ENCODE data around the gene CIROP. TPM values are rescaled to one million over a fixed set of nuclear protein-coding genes. Genes with fewer than 3 reads are reported as not detected.

The CIROP gene
- total RNA-seq, 1 donor from 2014 or later, result not detected

DNA sequence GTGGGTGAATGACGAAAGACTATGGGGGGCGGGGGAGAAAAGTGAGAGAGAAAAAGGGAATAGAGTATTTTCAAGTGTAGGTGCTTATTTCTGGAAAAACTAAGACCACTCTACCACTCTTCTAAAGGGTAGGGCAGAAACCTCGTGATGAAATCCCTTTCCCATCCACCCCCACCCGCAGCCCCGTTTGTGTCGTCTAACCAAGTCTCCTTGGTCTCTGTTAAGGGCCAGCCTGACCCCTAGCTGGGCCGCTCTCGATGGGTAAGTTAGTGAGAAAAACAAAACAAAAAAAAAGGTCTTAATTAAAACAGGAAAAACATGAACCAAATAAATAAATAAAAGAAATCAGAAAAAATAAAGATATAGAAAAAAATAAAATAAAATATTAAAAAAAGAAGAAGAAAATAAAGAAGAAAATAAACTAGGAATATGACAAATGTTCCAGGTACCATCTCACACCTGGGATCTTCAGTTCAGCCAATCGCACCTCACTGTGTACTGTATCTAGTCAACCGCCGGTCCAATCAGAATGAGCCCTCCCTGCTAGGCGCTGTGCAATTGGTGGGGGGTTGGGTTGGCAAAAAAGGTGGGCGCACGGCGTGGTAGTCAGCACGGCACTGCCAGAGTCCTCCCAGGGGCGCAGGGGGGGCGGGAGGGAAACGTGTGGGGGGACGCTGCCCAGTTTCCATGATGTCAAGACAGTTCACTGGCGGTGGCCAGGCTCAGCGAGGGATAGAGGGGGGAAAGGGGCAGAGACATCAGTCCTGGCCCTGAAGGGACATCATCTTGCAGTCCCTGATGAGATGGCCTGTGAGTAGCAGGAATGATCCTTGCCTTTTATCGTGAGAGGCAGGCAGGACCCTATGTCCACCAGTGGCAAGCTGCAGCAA, 37.7 kb downstream of the CIROP start:
- DNase-seq (ENCODE audit: low spot score), result no peak

- no peak for DNase-seq (ENCODE audit: low spot score)
These were observed 38.4 kb downstream of the CIROP start for GRCh38 chr14:23066368-23066767.

DNA sequence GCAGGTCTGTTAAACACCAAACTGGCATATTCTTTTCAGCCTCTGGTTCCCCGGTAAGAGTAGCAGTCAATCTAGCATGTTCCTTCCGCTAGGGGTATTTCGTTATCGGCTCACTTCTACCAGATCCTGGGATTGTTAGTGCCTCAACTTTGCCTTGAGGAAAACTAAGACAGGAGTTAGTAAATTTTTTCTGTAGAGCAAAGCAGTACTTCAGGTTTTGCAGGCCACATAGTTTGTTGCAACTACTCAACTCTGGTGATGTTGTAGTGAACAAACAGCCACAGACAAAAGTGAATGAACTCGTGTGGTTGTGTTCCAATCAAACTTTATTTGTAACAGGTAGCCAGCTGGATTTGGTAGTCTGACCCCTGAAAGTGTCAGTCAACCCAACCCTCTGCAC, 41.2 kb downstream of the CIROP start:
- no peak for DNase-seq (ENCODE audit: low spot score)

DNA sequence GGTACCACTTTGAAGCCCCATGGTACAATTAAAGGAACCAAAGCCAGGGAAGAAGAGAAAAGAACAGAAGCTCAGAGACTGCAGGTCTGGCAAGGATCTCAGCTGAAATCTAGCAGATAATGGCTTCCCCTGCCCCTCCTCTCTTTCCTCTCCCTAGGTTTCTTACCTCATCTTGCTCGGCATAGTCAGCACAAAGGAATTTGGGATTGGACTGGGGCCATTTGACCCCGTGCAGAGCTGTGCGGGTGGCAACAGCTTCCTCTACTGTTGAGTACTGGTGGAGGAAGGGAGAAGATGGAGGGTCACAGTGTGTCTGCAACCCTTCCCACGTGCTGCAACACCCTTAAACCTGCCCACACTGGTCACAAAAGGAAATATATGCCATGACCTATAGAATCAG, 42.8 kb downstream of the CIROP start:
- DNase-seq (ENCODE audit: low spot score), result peak; percentile 88

DNA sequence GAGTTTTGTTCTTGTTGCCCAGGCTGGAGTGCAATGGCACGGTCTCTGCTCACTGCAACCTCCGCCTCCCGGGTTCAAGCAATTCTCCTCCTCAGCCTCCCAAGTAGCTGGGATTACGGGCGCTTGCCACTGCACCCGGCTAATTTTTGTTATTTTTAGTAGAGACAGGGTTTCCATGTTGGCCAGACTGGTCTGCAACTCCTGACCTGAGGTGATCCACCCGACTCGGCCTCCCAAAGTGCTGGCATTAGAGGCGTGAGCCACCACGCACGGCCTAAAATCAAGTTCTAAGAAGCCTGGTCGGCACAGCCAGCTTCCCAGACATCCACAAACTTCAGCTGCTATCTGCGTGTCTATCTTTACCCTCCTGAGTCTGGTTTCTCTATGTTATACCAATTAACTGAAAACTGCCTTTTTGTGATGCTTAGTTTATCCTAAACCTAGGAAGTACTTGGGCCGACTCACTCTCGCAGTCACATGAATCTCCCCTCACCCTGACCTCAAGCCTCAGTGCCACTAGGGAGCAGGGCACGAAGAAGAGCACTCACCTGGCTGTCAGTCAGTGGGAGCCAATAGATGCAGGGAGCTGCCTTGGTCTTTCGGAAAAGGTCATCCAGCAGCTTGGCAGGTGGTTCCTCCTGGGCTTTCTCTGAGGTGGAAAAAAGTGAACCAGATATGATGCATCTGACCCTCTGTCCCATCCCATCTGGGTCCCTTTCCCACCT, 44.1 kb downstream of the CIROP start:
- no peak for DNase-seq (ENCODE audit: low spot score)

- DNase-seq (ENCODE audit: low spot score), result no peak
These were observed 45.9 kb downstream of the CIROP start for GRCh38 chr14:23058654-23059504.

DNA sequence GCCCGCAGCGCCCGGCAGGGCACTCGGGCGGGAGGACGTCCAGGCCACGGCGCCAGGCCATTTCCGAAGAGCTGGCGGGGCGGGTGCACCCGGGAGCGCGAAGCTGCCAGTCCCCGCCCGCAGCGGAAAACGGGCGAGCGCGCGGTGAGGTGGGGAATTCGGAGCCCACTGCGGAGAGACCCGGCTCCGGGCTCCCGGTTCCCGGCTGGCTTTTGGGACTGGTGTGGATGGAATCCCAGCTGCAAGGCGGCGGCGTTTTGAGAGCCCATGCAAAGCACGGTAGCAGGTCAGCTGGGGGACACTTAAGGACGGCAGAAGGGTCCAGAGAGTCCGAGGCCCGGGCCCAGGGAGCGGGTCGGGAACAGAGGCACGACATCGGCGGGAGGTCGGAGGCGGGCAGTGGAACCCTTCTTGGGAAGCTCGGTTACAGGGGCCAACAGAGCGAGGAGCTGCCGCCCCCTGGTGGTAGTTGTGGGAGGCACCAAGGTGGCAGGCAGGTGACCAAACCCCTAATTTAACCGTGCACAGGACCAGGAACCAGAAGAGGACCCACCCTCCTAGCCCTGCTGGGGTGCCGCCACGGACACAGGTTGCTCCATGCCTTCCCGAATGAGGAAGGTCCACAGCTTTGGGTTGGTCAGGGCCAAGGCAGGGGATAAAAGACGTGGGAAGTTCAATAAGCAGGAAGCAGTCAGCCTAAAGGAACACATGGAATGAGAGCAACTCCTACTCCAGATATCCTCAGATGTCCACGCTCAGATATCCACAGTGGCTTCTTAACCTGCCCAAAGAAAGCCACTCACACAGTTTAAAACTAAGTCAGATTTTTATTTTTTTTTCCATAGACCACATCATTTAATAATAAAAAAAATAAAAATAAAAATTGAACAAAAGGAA, 46.8 kb downstream of the CIROP start:
- DNase-seq (ENCODE audit: low spot score), result peak; percentile 90

DNA sequence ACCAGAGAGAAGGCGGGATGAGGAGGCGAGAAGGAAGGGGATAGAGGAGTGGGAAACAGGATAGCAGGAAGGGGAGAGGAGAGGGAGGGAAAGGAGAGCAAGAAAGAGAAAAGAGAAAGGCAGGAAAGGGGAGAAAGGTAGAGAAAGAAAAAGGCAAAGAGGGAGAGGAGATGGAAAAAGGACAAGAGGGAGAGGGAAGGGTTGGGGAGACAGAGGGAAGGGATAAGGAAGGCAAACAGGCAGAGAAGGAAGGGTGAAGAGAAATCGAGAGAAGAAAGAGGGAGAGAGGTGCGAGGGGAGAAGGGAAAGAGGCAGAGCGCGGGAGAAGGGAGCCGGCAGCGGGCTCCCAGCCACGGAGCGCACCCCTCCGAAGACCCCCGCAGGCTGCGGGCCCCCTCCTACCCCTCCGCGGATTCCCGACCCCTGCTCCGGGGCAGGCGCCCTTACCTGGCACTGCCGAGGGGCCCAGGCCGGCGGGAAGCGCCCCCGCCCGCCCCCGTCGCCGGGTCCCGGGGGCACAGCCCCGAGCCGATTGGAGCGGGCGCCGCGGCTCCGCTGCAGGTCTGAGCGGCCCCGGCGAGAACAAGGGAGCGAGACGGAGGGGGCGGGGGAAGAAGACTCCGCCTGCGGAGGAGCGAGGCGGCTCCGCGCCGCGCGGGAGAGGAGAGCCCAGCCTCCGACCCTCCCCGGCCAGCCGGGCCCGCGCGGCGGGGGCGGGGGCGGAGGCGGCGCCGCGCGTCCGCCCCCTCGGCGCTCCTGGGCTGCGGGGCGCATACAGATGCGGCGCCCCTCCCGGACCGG, 47.6 kb downstream of the CIROP start, which contains the start of gene CDH24:
Gene CDH24, minus strand, starts transcription at position 565 of the 801 bp plus-strand sequence. CDS start 1,787 bp downstream, outside the sequence.
- peak; percentile 74 for DNase-seq (ENCODE audit: low spot score)

DNA sequence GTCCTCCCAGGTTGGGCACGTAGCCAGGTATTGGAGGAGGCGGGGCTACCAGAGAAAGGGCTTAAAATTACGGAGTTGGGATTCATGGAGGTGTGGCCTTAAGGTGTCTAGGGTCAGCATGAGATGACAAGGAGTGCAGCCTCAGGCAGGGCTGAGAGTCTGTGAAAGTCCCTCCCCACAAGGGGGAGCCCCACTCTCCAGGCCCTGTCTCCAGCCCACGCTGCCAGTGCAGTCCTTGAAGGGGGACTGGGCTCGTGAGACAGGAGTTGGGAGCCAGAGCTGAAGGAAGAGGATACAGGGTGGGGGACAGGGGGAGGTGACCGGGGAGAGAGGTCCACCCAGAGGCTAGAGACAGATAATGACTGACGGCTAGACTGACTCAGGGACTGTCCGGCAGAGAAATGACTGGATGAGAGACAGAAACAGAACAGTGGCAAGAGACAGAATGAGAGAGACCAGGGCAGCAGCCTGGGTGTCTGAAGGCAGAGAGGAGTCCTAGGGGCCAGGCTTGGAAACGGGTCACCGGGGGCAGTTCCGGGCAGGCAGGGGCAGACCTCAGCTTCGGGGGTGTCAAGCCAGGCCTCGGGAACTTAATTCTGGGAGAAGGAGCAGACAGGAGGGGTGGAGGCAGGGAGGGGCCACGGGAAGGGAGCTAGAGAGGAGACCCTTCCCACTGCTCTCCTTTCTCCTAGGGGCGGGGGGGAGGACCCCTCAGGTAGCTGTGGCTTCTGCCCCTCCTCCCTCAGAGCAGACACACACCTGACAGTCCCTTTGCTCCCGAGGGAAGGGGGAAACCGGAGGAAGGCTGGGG, 48.4 kb downstream of the CIROP start:
- peak; percentile 61 for DNase-seq (ENCODE audit: low spot score)

DNA sequence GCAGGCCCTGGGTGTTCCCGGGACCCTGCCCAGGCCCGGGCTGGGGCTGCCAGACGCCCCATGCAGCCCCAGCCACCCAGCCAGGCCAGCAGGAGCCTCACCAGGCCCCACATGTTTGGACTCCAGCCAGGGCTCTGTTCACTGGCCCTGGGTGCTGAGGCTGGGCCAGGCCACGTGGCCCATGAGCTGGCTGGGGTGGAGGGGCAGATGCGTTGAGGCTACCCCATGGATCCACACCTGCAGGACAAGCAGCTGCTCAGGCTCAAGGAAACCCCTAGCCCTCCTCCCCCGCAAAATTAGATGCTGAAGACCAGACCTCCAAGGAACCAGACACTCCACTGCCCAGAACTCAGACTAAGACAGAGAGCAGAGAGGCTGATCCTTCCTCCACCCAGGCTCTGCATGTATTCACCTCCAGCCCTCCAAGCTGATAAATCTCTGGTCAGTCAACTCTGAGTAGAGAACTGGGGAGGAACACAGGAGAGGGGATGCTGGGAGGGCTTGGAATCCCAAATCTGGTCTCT, 49.1 kb downstream of the CIROP start:
- DNase-seq (ENCODE audit: low spot score), result no peak

DNA sequence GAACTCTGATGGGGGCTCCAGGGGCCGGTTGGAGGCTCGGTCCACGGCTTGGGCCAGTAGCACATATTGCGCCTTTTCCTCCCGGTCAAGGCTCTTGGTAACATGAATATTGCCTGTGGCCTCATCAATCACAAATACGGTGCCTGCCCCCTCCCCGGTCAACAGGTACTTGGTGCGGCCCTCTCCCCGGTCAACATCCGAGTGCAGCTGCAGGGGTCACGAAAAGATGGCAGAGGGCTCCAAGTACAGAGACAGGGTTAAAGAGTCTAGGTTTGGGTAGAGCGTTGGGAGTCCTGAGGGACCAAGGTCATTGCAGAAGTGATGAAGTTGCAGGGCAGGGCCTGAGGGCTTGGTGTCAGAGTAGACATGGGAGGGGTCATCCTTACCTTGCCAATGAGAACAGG, 49.6 kb downstream of the CIROP start:
- no peak for DNase-seq (ENCODE audit: low spot score)

DNA sequence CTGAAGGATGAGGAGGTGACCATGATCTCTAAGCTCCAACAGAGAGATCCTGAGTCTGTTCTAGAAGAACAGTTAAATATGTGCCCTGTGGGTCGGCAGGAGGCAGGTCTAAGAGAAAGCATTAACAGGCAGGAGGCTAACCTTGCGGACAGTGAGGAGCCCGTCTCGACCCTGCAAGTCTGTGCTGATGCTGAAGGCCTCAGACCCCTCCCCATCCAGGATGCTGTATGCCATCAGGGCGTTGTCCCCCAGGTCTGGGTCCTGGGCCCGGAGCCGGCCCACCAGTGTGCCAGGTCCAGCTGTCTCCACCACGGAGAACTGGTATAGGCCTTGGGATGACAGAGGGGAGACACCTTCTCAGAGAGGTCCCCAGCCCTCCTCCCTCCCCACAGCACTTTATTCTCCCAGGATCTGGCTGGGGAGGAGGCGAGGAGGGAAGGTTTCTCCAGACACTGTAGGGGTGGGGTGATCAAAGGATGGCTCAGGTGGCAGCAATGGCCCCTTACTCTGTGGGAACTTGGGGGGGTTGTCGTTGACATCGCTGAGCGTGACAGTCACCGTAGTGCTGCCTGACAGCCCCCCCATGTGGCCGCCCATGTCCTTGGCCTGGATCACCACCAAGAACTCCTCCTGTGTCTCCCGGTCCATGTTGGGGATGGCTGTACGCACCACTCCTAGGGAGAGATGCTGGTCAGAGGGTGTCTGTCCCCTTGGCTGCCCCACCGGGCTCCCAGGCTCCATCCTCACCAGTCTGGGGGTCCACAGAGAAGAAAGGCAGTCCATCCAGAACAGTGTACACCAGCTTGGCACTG, 50.6 kb downstream of the CIROP start:
- no peak for DNase-seq (ENCODE audit: low spot score)

GRCh38 chr14:23053426-23053825, 51.4 kb downstream of the CIROP start:
- no peak for DNase-seq (ENCODE audit: low spot score)

GRCh38 chr14:23052671-23053070, 52.1 kb downstream of the CIROP start:
- no peak for DNase-seq (ENCODE audit: low spot score)

DNA sequence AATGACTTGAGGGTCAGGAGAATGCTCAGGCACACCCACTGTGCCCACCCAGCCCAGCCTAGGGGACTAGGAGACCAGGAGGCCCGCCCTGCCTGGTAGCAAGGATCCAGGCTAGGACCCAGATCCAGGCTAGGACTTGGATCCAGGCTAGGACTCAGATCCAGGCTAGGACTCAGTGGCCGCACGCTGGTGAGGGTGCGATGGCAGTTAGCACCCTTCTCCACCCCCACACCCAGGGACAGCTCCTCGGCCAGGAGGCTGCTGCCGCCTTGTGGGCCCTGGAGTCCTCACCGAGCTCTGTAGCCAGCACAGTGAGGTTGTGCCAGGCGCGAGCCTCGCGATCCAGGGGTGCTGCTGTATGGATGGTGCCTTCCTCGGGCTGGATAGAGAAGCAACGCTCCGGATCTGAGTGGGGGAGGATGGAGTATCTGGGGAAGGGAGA, 52.6 kb downstream of the CIROP start:
- no peak for DNase-seq (ENCODE audit: low spot score)

DNA sequence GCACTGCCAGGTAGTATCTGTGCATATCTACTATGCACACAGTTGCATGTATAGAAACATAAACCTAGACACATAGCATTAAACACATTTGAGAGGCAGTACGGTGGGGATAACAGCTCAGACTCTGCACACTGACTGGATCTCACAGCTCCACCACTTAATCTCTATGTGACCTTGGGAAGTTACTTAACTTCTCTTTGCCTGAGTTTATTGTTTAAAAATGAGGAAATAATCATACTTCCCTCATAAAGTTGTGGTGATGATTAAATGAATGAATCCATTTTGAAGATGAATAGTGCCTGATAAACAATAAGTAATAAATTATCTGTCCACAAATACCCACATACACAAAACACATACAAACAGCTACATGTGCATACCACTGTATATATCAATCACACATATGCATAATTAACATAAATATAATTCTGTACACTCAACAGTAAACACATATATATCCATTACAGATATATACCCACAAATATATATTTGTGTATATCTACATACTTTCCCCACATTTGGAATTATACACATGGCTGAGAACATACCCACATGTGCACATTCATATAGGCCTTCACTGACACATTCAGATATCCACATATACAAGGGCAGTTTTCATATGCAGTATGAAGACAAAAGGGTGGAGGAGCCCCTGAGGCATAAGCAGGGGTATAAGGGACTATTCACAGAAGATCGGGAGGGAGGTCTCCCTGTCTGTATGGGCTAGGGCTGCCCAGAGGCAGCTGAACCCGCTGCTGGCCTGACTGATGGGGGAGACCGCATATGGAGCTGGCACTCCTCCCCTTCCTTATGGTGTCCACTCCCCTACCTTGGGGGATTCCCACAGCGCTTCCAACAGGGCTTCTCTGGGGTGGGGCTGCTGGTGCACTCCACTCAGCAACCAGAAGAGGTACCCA, 53.4 kb downstream of the CIROP start:
- no peak for DNase-seq (ENCODE audit: low spot score)
